Adipocyte (in vitro differentiated cells): ENCODE results near the gene AKAP10.

ENCODE experiments used
- DNase-seq: peaks from one replicate; pipeline ENCODE4 v3.0.0-alpha.2; 2015; ENCODE audit warnings: low read depth
- H3K27me3 ChIP-seq: replicated peaks from 2 replicates; pipeline ENCODE4 v1.7.0; 2013; ENCODE audit warnings: mild to moderate bottlenecking, low read length, moderate library complexity; ENCODE audit not compliant: control insufficient read depth, insufficient read depth
- H3K36me3 ChIP-seq: 2 replicates; pipeline ENCODE4 v1.7.0; 2013; ENCODE audit warnings: low read length, mild to moderate bottlenecking, moderate library complexity; ENCODE audit not compliant: control insufficient read depth, insufficient read depth, severe bottlenecking
- H3K4me1 ChIP-seq: 2 replicates; pipeline ENCODE4 v1.7.0; 2013; ENCODE audit warnings: mild to moderate bottlenecking, low read length, moderate library complexity; ENCODE audit not compliant: control insufficient read depth, insufficient read depth
- H3K4me3 ChIP-seq: 2 replicates; pipeline ENCODE4 v1.7.0; 2013; ENCODE audit warnings: mild to moderate bottlenecking, low read length, moderate library complexity
- H3K9ac ChIP-seq: 2 replicates; pipeline ENCODE4 v1.7.0; 2013; ENCODE audit warnings: mild to moderate bottlenecking, low read length, moderate library complexity
- H3K9me3 ChIP-seq: 2 replicates; pipeline ENCODE4 v1.7.0; 2013; ENCODE audit warnings: mild to moderate bottlenecking, low read length, moderate library complexity; ENCODE audit not compliant: control insufficient read depth

Gene AKAP10

DNA sequence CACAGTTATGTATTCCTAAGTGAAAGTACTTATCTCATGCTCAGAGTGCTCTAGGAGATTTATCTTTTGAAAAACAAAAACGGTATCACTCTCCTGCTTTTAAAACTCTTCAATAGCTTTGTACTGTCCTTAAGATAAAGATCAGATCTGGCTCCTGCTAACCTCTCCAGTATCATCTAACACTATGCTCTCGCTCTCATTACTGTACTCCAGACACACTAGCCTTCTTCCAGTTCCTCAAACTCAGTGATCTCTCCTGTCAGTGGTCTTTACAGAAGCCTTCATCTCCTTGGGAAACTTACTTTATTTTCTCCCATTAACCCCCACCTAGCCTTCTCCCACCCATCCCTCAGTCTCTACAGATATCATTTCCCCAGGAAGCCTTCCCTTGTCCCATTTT is 120.0 kb downstream of the AKAP10 start:
- no peaks in the 10 kb centered on the region for H3K4me1 ChIP-seq
- no peak for DNase-seq
- H3K4me3 ChIP-seq = no peak overlapping the region
- H3K9me3 ChIP-seq = no peaks in the 10 kb centered on the region
- no peak overlapping the region for H3K9ac ChIP-seq
- no peaks in the 10 kb centered on the region for H3K27me3 ChIP-seq
- H3K36me3 ChIP-seq = peaks cover 9% of the 10 kb centered on the region
